ENCODE results near the gene MVP. TPM values are rescaled to one million over a fixed set of nuclear protein-coding genes. Genes with fewer than 3 reads are reported as not detected.
"Not testable (repeated sequence)": the region's sequence is repeated elsewhere in the genome, so short reads cannot be mapped to it uniquely, and the experiment has no call there.

Gene MVP
- polyA plus RNA-seq, 1 donor, result 128 TPM

DNA sequence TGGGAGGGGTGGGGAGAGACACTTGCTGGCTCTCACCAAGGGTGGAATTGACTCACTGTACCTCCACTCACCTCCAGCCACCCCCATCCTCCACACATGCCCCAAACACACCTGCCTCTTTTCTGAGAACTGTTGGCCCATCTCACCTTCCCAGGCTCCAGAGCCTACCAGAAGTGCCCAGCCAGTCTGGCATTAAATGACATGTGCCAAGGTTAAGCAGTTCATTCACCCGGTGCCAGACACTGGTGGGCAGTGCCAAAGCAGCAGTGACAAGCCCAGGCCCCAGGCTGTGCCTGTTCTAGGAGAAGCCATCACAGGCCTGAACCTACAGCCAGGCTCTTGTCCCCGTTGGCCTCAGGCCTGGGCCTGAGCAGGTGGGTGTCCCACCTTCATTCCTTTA is 11.2 kb downstream of the MVP start:
- peaks cover 39% of the 10 kb centered on the region for H3K4me1 ChIP-seq (ENCODE audit: control insufficient read depth, insufficient read depth, low read length)
- WGBS (ENCODE audit: insufficient coverage, low lambda C conversion rate), result no CpG with 5 or more reads among the region's 2 CpGs
- no peak overlapping the region for H3K4me3 ChIP-seq (ENCODE audit: low read length)
- H3K27me3 ChIP-seq (ENCODE audit: control insufficient read depth, insufficient read depth, low read length), result no peaks in the 10 kb centered on the region
- no peaks in the 10 kb centered on the region for H3K9me3 ChIP-seq (ENCODE audit: control insufficient read depth, low read depth, low read length)
- no peak for DNase-seq
- peaks cover 44% of the 10 kb centered on the region for H3K36me3 ChIP-seq (ENCODE audit: control insufficient read depth, insufficient read depth, low read length)
- no peak overlapping the region for H3K27ac ChIP-seq (ENCODE audit: low read length)

DNA sequence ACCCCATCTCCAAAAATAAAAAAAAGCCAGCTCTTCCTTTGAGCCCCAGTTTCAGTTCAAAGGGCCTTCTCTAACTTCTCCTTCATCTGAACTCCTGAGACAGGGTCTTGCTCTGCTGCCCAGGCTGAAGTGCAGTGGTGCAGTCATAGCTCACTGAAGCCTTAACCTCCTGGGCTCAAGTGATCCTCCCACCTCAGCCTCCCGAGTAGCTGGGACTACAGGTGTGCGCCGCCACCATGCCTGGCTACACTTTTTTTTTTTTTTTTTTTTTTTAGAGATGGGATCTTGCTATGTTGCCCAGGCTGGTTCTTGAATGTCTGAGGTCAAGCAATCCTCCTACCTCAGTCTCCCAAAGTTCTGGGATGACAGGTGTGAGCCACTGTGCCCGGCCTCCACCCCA is 13.0 kb downstream of the MVP start:
- Histone ChIP-seq H3K4me1 (ENCODE audit: control insufficient read depth, insufficient read depth, low read length) (peaks cover 30% of the 10 kb centered on the region), H3K36me3 (ENCODE audit: control insufficient read depth, insufficient read depth, low read length) (peaks cover 58% of the 10 kb centered on the region)
- H3K27me3 ChIP-seq (ENCODE audit: control insufficient read depth, insufficient read depth, low read length); H3K9me3 ChIP-seq (ENCODE audit: control insufficient read depth, low read depth, low read length); H3K27ac ChIP-seq (ENCODE audit: low read length); DNase-seq; H3K4me3 ChIP-seq (ENCODE audit: low read length): not testable (repeated sequence)
- WGBS (ENCODE audit: insufficient coverage, low lambda C conversion rate), result no CpG with 5 or more reads among the region's 4 CpGs

DNA sequence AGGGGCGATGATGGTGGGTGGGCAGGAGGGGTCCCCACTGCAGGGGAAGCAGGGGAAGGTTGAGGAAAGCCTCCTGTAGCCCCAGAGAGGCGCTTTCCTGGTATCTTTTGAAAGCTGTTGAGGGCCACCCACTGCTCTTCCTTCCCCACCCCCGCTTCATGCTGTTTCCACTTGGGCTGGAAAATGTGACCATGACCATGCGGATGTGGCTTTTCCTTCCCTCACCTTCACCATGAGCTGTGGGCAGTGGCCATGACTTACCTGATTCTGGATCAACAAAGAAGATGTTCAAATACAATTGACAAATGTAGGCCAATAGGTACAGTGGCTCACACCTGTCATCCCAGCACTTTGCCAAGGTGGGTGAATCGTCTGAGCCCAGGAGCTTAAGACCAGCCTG is 13.8 kb downstream of the MVP start:
- H3K9me3 ChIP-seq (ENCODE audit: control insufficient read depth, low read depth, low read length), result no peaks in the 10 kb centered on the region
- peaks cover 65% of the 10 kb centered on the region for H3K36me3 ChIP-seq (ENCODE audit: control insufficient read depth, insufficient read depth, low read length)
- no peak overlapping the region for H3K27ac ChIP-seq (ENCODE audit: low read length)
- no CpG with 5 or more reads among the region's 5 CpGs for WGBS (ENCODE audit: insufficient coverage, low lambda C conversion rate)
- H3K27me3 ChIP-seq (ENCODE audit: control insufficient read depth, insufficient read depth, low read length), result no peaks in the 10 kb centered on the region
- DNase-seq, result no peak
- H3K4me1 ChIP-seq (ENCODE audit: control insufficient read depth, insufficient read depth, low read length), result peaks cover 22% of the 10 kb centered on the region
- no peak overlapping the region for H3K4me3 ChIP-seq (ENCODE audit: low read length)

DNA sequence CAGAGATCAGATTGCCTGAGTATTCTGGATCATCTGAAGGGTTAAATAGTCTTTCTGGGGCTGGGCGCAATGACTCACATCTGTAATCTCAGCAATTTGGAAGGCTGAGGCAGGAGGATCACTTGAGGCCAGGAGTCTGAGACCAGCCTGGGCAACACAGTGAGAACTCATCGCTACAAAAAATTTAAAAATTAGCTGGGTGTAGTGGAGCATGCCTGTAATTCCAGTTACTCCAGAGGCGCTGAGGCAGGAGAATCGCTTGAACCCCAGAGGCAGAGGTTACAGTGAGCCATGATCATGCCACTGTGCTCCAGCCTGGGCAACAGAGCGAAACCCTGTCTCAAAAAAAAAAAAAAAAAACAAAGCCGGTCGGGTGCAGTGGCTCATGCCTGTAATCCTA is 15.7 kb downstream of the MVP start:
- peaks cover 6% of the 10 kb centered on the region for H3K4me1 ChIP-seq (ENCODE audit: control insufficient read depth, insufficient read depth, low read length)
- no peak for DNase-seq
- WGBS (ENCODE audit: insufficient coverage, low lambda C conversion rate), result no CpG with 5 or more reads among the region's 7 CpGs
- H3K4me3 ChIP-seq (ENCODE audit: low read length), result no peak overlapping the region
- H3K36me3 ChIP-seq (ENCODE audit: control insufficient read depth, insufficient read depth, low read length), result peaks cover 80% of the 10 kb centered on the region
- no peak overlapping the region for H3K27ac ChIP-seq (ENCODE audit: low read length)
- H3K9me3 ChIP-seq (ENCODE audit: control insufficient read depth, low read depth, low read length), result no peaks in the 10 kb centered on the region
- no peaks in the 10 kb centered on the region for H3K27me3 ChIP-seq (ENCODE audit: control insufficient read depth, insufficient read depth, low read length)

DNA sequence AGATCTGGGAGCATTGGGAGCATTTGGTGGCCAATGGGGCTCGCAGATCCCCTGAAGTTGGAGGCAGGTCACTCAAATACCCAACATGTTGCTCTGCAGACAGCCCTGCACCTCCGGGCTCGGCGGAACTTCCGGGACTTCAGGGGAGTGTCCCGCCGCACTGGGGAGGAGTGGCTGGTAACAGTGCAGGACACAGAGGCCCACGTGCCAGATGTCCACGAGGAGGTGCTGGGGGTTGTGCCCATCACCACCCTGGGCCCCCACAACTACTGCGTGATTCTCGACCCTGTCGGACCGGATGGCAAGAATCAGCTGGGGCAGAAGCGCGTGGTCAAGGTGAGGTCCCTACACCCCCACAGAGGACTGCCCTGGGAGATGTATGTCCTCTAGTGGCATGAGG is 16.4 kb downstream of the MVP start:
- no CpG with 5 or more reads among the region's 15 CpGs for WGBS (ENCODE audit: insufficient coverage, low lambda C conversion rate)
- no peaks in the 10 kb centered on the region for H3K9me3 ChIP-seq (ENCODE audit: control insufficient read depth, low read depth, low read length)
- peaks cover under 1% of the 10 kb centered on the region for H3K4me1 ChIP-seq (ENCODE audit: control insufficient read depth, insufficient read depth, low read length)
- DNase-seq, result no peak
- no peak overlapping the region for H3K4me3 ChIP-seq (ENCODE audit: low read length)
- peaks cover 82% of the 10 kb centered on the region for H3K36me3 ChIP-seq (ENCODE audit: control insufficient read depth, insufficient read depth, low read length)
- H3K27me3 ChIP-seq (ENCODE audit: control insufficient read depth, insufficient read depth, low read length), result no peaks in the 10 kb centered on the region
- no peak overlapping the region for H3K27ac ChIP-seq (ENCODE audit: low read length)

DNA sequence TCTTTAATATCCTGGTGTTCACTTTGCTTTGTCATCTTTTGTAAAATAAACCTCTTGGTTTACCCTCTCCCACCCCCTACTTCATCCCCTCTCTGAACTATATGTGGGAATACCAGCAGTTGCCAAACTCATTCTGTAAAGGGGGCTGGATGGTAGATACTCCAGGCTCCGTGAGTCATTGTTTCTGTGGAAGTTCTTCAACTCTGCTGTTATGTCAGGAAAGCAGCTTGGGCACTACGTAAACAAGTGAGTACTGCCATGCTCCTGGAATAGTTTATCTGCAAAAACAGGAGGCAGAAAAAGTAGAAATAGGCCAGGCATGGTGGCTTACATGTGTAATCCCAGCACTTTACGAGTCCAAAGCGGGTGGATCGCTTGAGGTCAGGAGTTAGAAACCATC is 17.6 kb downstream of the MVP start:
- H3K27ac ChIP-seq (ENCODE audit: low read length), result no peak overlapping the region
- H3K9me3 ChIP-seq (ENCODE audit: control insufficient read depth, low read depth, low read length), result no peaks in the 10 kb centered on the region
- peaks cover 84% of the 10 kb centered on the region for H3K36me3 ChIP-seq (ENCODE audit: control insufficient read depth, insufficient read depth, low read length)
- H3K4me3 ChIP-seq (ENCODE audit: low read length), result no peak overlapping the region
- no peaks in the 10 kb centered on the region for H3K4me1 ChIP-seq (ENCODE audit: control insufficient read depth, insufficient read depth, low read length)
- 95% methylated on average over 3 of the region's 5 CpGs for WGBS (ENCODE audit: insufficient coverage, low lambda C conversion rate)
- no peak for DNase-seq
- no peaks in the 10 kb centered on the region for H3K27me3 ChIP-seq (ENCODE audit: control insufficient read depth, insufficient read depth, low read length)

DNA sequence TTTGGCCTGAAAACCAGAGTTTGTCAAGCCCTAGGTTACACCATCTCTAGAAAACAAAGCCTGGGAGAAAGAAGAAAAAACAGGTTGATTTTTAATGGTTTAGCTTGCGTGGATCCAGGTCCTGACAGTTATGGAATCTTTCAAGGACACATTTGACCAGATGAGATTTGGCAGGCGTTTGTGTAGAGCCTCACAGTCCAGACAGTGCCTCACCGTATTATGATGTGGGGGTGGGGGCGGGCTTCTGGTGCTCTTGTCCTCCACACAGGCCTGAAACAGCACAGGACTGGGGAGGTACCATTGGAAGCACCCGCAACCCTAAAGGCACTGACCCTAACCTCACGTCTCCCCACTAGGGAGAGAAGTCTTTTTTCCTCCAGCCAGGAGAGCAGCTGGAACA is 19.6 kb downstream of the MVP start:
- Histone ChIP-seq H3K9me3 (ENCODE audit: control insufficient read depth, low read depth, low read length) (no peaks in the 10 kb centered on the region), H3K27ac (ENCODE audit: low read length) (no peak overlapping the region), H3K36me3 (ENCODE audit: control insufficient read depth, insufficient read depth, low read length) (peaks cover 83% of the 10 kb centered on the region), H3K4me3 (ENCODE audit: low read length) (no peak overlapping the region), H3K4me1 (ENCODE audit: control insufficient read depth, insufficient read depth, low read length) (no peaks in the 10 kb centered on the region), H3K27me3 (ENCODE audit: control insufficient read depth, insufficient read depth, low read length) (no peaks in the 10 kb centered on the region)
- no CpG with 5 or more reads among the region's 6 CpGs for WGBS (ENCODE audit: insufficient coverage, low lambda C conversion rate)
- no peak for DNase-seq

DNA sequence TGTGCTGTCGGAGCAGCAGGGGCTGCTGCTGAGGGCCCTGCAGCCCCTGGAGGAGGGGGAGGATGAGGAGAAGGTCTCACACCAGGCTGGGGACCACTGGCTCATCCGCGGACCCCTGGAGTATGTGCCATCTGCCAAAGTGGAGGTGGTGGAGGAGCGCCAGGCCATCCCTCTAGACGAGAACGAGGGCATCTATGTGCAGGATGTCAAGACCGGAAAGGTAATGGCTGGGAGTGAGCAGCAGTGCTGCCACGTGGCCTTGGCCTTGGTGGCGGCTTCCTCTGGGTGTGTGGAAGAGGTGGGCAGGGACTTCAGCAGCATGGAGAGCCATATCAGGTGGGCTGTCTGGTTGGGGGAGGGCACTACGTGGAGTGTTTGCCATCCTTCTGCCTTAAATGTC is 20.0 kb downstream of the MVP start:
- Histone ChIP-seq H3K4me1 (ENCODE audit: control insufficient read depth, insufficient read depth, low read length) (no peaks in the 10 kb centered on the region), H3K27me3 (ENCODE audit: control insufficient read depth, insufficient read depth, low read length) (no peaks in the 10 kb centered on the region), H3K36me3 (ENCODE audit: control insufficient read depth, insufficient read depth, low read length) (peaks cover 84% of the 10 kb centered on the region), H3K9me3 (ENCODE audit: control insufficient read depth, low read depth, low read length) (no peaks in the 10 kb centered on the region), H3K27ac (ENCODE audit: low read length) (no peak overlapping the region), H3K4me3 (ENCODE audit: low read length) (no peak overlapping the region)
- DNase-seq, result no peak
- WGBS (ENCODE audit: insufficient coverage, low lambda C conversion rate), result 80% methylated on average over 1 of the region's 10 CpGs

DNA sequence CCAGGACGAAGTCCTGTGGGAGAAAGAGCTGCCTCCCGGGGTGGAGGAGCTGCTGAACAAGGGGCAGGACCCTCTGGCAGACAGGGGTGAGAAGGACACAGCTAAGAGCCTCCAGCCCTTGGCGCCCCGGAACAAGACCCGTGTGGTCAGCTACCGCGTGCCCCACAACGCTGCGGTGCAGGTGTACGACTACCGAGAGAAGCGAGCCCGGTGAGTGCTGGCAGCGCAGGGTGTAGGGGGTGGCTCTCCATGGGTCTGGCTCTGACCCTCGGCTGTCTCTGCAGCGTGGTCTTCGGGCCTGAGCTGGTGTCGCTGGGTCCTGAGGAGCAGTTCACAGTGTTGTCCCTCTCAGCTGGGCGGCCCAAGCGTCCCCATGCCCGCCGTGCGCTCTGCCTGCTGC is 21.4 kb downstream of the MVP start:
- WGBS (ENCODE audit: insufficient coverage, low lambda C conversion rate), result no CpG with 5 or more reads among the region's 23 CpGs
- Histone ChIP-seq H3K4me1 (ENCODE audit: control insufficient read depth, insufficient read depth, low read length) (no peaks in the 10 kb centered on the region), H3K27ac (ENCODE audit: low read length) (no peak overlapping the region), H3K4me3 (ENCODE audit: low read length) (no peak overlapping the region), H3K9me3 (ENCODE audit: control insufficient read depth, low read depth, low read length) (no peaks in the 10 kb centered on the region), H3K36me3 (ENCODE audit: control insufficient read depth, insufficient read depth, low read length) (peaks cover 86% of the 10 kb centered on the region), H3K27me3 (ENCODE audit: control insufficient read depth, insufficient read depth, low read length) (no peaks in the 10 kb centered on the region)
- DNase-seq, result no peak

DNA sequence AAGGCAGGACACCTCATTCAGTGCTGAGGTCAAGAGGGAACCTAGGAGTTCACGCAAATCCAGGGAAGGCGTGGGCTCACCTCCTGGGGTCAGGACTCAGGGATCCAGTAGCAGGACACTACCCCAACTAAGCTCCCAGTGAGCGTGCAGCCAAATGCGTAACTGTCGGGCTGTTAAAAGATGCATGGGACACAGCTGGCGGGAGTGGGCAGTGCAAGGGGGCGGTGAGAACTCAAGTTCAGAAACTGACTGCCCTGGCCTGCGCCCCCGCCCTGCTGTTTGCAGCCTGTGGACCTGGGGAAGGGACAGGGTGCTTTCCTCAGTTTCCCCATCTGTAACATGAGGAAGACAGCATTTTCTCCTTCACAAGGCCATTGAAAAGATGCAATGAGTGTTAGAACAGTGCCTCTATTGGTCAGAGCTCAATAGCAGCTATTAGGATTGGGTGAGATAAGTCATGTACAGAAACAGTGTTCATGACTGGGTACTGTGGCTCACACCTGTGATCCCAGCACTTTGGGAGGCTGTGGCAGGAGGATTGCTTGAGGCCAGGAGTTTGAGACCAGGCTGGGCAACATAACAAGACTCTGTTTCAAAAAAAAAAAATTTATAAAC is 22.6 kb downstream of the MVP start:
- Histone ChIP-seq H3K36me3 (ENCODE audit: control insufficient read depth, insufficient read depth, low read length) (peaks cover 88% of the 10 kb centered on the region), H3K27ac (ENCODE audit: low read length) (no peak overlapping the region), H3K27me3 (ENCODE audit: control insufficient read depth, insufficient read depth, low read length) (no peaks in the 10 kb centered on the region), H3K9me3 (ENCODE audit: control insufficient read depth, low read depth, low read length) (no peaks in the 10 kb centered on the region), H3K4me3 (ENCODE audit: low read length) (no peak overlapping the region), H3K4me1 (ENCODE audit: control insufficient read depth, insufficient read depth, low read length) (no peaks in the 10 kb centered on the region)
- DNase-seq, result no peak
- WGBS (ENCODE audit: insufficient coverage, low lambda C conversion rate), result no CpG with 5 or more reads among the region's 9 CpGs

DNA sequence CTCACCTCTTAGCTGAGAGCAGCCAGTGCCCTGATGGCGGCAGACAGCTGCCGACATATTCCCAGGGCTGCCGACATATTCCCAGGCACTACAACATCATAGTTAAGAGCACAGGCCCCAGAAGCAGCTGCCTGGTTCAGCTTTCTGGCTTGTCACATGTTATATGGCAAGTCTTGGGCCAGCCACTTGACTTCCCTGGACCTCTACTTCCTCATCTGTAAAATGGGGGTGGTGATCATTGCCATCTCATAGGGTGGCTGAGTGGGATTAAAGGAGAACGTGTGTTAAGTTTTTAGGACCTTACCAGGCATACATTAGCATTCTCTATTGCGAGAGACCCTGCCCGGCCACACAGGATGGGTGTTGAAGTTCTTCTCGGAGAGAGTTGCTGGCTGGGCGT is 23.7 kb downstream of the MVP start:
- H3K9me3 ChIP-seq (ENCODE audit: control insufficient read depth, low read depth, low read length), result no peaks in the 10 kb centered on the region
- H3K27ac ChIP-seq (ENCODE audit: low read length), result no peak overlapping the region
- no peak overlapping the region for H3K4me3 ChIP-seq (ENCODE audit: low read length)
- DNase-seq, result no peak
- H3K36me3 ChIP-seq (ENCODE audit: control insufficient read depth, insufficient read depth, low read length), result peaks cover 80% of the 10 kb centered on the region
- WGBS (ENCODE audit: insufficient coverage, low lambda C conversion rate), result no CpG with 5 or more reads among the region's 8 CpGs
- no peaks in the 10 kb centered on the region for H3K27me3 ChIP-seq (ENCODE audit: control insufficient read depth, insufficient read depth, low read length)
- no peaks in the 10 kb centered on the region for H3K4me1 ChIP-seq (ENCODE audit: control insufficient read depth, insufficient read depth, low read length)
